Breast epithelium (tissue), 4 donors: Measurements from ENCODE around the gene GCHFR. TPM values are rescaled to one million over a fixed set of nuclear protein-coding genes. Genes with fewer than 3 reads are reported as not detected.
A peak's percentile ranks its signal among the peaks of the same experiment; 100 is the strongest.

Source experiments
- DNase-seq, 2 donors: peaks; one replicate each; pipeline ENCODE4 v3.0.0-alpha.2; 2019; ENCODE audit warnings: low spot score in 2 of 2
- H3K27ac ChIP-seq, 2 donors: fragments of 200-600 bp; sonication (generic) in 1 of 2; one replicate each; pipeline ENCODE4 v1.5.1; 2016 to 2019; ENCODE audit warnings: mild to moderate bottlenecking in 1 of 2
- H3K27me3 ChIP-seq, 2 donors: fragments of 200-600 bp; sonication (generic) in 1 of 2; one replicate each; pipeline versions ENCODE4 v1.5.1 to v1.6.0; 2017 to 2019; ENCODE audit warnings: control low read depth in 1 of 2, mild to moderate bottlenecking in 1 of 2
- H3K36me3 ChIP-seq: fragments of 200-600 bp; one replicate; pipeline ENCODE4 v1.5.1; 2019
- H3K4me1 ChIP-seq, 2 donors: fragments of 200-600 bp; sonication (generic); one replicate each; pipeline ENCODE4 v1.5.1; 2016 to 2019; ENCODE audit warnings: control low read depth in 1 of 2
- H3K4me3 ChIP-seq, 3 donors: fragments of 200-600 bp; sonication (generic); 1 replicate in 2 of 3; 2 replicates in 1 of 3; pipeline ENCODE4 v1.5.1; 2016 to 2019; ENCODE audit warnings: mild to moderate bottlenecking in 3 of 3, moderate library complexity in 2 of 3
- H3K9me3 ChIP-seq, 2 donors: fragments of 200-600 bp; sonication (generic) in 1 of 2; one replicate each; pipeline ENCODE4 v1.5.1; 2016 to 2019; ENCODE audit warnings: control low read depth in 1 of 2
- POLR2A ChIP-seq: fragments of 450-650 bp; IDR thresholded peaks from one replicate; pipeline ENCODE4 v1.6.1; 2016; ENCODE audit warnings: antibody characterized with exemption, mild to moderate bottlenecking, moderate library complexity
- POLR2AphosphoS5 ChIP-seq, 3 donors: sonication (generic); formaldehyde crosslinking; IDR thresholded peaks; one replicate each; pipeline ENCODE4 v1.6.1; 2017; ENCODE audit warnings: antibody characterized with exemption in 3 of 3
- intact Hi-C: fragments of 100-400 bp; cut with DNase I; formaldehyde crosslinking; loops from one replicate; pipeline ENCODE4 v1.15.1; 2023; ENCODE audit warnings: low total_unique reads
- total RNA-seq, 3 donors: library from RNA; depleted of rRNA; stranded (reverse); fragments of >200 nt; gene quantifications; one replicate each; pipeline ENCODE4 v1.1.0, GENCODE V29; 2016
- TF ChIP-seq, protein P1 (sequence below), 3 donors: fragments of 450-650 bp; IDR thresholded peaks; one replicate each; pipeline ENCODE4 v1.5.1; 2016 to 2017; ENCODE audit warnings: antibody characterized with exemption in 3 of 3, mild to moderate bottlenecking in 3 of 3, moderate library complexity in 3 of 3

GCHFR gene
- total RNA-seq, 3 donors from 2014 or later: 56.0 to 100 (median 61.9) TPM

GRCh38 chr15:40768521-40769273 lies 4.8 kb downstream of the GCHFR start:
- Histone ChIP-seq H3K36me3 (no peaks in the 10 kb centered on the region), H3K4me3 (peak overlapping the region in 2 of 3 donors; percentile 40 to 58)

DNA sequence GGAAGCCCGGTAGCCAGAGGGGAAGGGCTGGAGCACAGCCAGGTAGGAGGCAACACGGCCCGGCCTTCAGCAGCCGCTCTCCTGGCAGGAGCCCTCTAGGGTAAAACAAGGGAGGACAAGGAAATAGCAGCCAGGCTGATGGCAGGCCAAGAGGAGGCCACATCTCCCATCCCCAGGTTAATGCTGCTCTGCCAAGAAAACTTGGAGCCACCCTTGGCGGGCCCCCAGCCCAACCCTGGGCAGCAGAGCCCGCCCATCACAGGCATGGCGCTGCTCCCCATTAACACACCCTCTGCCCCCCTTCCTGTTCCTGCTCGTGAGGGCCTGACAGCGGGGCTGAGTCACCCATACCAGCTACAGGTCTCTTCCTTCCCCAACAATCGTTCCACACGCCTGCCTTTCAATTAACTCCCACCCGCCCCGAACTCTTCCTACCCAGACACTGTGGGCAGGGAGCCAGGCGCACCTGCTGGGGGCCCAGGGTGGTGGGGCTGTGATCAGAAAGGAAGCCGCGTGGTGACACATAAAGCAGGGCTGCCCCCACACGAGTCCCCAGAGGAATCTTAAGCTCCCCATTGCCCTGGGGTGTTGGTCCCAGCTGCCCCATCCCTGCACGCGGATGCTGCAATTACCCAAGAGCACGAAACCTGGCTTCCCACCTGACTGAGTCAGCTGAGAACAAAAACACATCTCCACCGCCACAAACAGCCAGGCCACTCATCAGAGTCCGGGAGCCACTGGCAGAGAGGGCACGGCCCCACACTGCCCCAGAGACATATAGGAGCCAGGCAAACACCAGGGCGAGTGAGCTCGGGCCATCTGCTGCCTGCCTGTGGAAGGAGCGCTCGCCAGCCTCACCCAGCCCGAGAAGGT lies 5.6 kb downstream of the GCHFR start, which contains the start of gene C15orf62:
C15orf62 (plus strand) TSS at position 707 of the 873 bp plus-strand sequence. CDS start 516 bp downstream, outside the sequence.
- no peak for TF ChIP-seq POLR2A
- TF ChIP-seq POLR2AphosphoS5 (IDR thresholded peaks at IDR 0.05): peak in 1 of 3 donors; percentile 8
- intact Hi-C loops: no loop called here
- no peaks in the 10 kb centered on the region for H3K36me3 ChIP-seq
- H3K4me1 ChIP-seq: peaks cover 7 to 17% of the 10 kb centered on the region in 2 donors
- peak within 1 kb of the TSS in 2 of 3 donors; percentile 40 to 58 for H3K4me3 ChIP-seq
- H3K9me3 ChIP-seq: no peaks in the 10 kb centered on the region
- peak; percentile 71 to 84 for DNase-seq
- peak within 1 kb of the TSS; percentile 92 to 93 for H3K27ac ChIP-seq
- no peaks in the 10 kb centered on the region for H3K27me3 ChIP-seq

More at GRCh38 chr15:40768521-40769273, 4.8 kb downstream of the GCHFR start:
- Histone ChIP-seq H3K9me3 (no peaks in the 10 kb centered on the region), H3K4me1 (peaks cover 7 to 20% of the 10 kb centered on the region in 2 donors), H3K27ac (peak overlapping the region; percentile 92 to 93), H3K27me3 (no peaks in the 10 kb centered on the region)
- intact Hi-C loops: no loop called here
- DNase-seq: no peak
- no peak for TF ChIP-seq POLR2AphosphoS5 (IDR thresholded peaks at IDR 0.05)
- TF ChIP-seq POLR2A: no peak
- TF ChIP-seq, protein P1, sequence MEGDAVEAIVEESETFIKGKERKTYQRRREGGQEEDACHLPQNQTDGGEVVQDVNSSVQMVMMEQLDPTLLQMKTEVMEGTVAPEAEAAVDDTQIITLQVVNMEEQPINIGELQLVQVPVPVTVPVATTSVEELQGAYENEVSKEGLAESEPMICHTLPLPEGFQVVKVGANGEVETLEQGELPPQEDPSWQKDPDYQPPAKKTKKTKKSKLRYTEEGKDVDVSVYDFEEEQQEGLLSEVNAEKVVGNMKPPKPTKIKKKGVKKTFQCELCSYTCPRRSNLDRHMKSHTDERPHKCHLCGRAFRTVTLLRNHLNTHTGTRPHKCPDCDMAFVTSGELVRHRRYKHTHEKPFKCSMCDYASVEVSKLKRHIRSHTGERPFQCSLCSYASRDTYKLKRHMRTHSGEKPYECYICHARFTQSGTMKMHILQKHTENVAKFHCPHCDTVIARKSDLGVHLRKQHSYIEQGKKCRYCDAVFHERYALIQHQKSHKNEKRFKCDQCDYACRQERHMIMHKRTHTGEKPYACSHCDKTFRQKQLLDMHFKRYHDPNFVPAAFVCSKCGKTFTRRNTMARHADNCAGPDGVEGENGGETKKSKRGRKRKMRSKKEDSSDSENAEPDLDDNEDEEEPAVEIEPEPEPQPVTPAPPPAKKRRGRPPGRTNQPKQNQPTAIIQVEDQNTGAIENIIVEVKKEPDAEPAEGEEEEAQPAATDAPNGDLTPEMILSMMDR (IDR thresholded peaks at IDR 0.05): no peak

GRCh38 chr15:40770147-40770721 lies 6.4 kb downstream of the GCHFR start:
- Histone ChIP-seq H3K36me3 (no peaks in the 10 kb centered on the region), H3K9me3 (no peaks in the 10 kb centered on the region), H3K4me3 (peak overlapping the region in 2 of 3 donors; percentile 40 to 58), H3K27ac (peak overlapping the region; percentile 92 to 93), H3K4me1 (peaks cover 7 to 11% of the 10 kb centered on the region in 2 donors), H3K27me3 (no peaks in the 10 kb centered on the region)
- peak in 1 of 2 donors; percentile 57 for DNase-seq
- TF ChIP-seq, protein P1 (IDR thresholded peaks at IDR 0.05): no peak
- TF ChIP-seq POLR2AphosphoS5 (IDR thresholded peaks at IDR 0.05) (no peak), POLR2A (no peak)
- intact Hi-C loops: no loop called here

- TF ChIP-seq POLR2AphosphoS5 (IDR thresholded peaks at IDR 0.05) (no peak), POLR2A (no peak)
- TF ChIP-seq, protein P1 (IDR thresholded peaks at IDR 0.05): no peak
- intact Hi-C loops: no loop called here
- peak overlapping the region in 2 of 3 donors; percentile 40 to 58 for H3K4me3 ChIP-seq
- peak overlapping the region; percentile 92 to 93 for H3K27ac ChIP-seq
- peaks cover 6 to 11% of the 10 kb centered on the region in 2 donors for H3K4me1 ChIP-seq
- no peaks in the 10 kb centered on the region for H3K27me3 ChIP-seq
- no peaks in the 10 kb centered on the region for H3K36me3 ChIP-seq
- no peak for DNase-seq
- H3K9me3 ChIP-seq: no peaks in the 10 kb centered on the region
Observed at GRCh38 chr15:40771242-40771641, 7.4 kb downstream of the GCHFR start.

- Histone ChIP-seq H3K36me3 (no peaks in the 10 kb centered on the region), H3K9me3 (no peaks in the 10 kb centered on the region), H3K4me3 (no peak overlapping the region), H3K27me3 (no peaks in the 10 kb centered on the region), H3K4me1 (peaks cover 9% of the 10 kb centered on the region in 2 donors), H3K27ac (peak overlapping the region; percentile 92 to 93)
- DNase-seq: no peak
- intact Hi-C loops: no loop called here
- TF ChIP-seq, protein P1 (IDR thresholded peaks at IDR 0.05): no peak
- TF ChIP-seq POLR2A: no peak
- TF ChIP-seq POLR2AphosphoS5 (IDR thresholded peaks at IDR 0.05): no peak
Observed at GRCh38 chr15:40772014-40772413, 8.1 kb downstream of the GCHFR start.
